Measurements from ENCODE around the gene M6PR.
"Not testable (repeated sequence)": the region's sequence is repeated elsewhere in the genome, so short reads cannot be mapped to it uniquely, and the experiment has no call there.

The M6PR gene

GRCh38 chr12:8950702-8951478 lies 1.4 kb upstream of the M6PR start:
- FAIRE-seq: no peak

DNA sequence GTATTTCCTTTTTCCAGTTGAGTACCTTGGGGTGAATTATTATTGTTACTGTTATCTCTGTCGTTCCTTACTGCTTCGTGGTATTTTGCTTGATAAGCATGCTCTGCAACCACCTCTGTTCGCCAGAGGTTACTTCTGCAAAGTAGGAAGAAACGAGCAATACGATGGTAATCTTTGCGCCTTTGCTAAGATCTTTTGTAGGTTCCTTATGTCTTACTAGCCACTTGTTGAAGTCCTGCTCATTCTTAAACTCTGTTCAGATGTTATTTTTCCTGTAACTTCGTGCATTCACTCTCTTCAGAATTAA lies 729 bp upstream of the M6PR start:
- no peak for FAIRE-seq

DNA sequence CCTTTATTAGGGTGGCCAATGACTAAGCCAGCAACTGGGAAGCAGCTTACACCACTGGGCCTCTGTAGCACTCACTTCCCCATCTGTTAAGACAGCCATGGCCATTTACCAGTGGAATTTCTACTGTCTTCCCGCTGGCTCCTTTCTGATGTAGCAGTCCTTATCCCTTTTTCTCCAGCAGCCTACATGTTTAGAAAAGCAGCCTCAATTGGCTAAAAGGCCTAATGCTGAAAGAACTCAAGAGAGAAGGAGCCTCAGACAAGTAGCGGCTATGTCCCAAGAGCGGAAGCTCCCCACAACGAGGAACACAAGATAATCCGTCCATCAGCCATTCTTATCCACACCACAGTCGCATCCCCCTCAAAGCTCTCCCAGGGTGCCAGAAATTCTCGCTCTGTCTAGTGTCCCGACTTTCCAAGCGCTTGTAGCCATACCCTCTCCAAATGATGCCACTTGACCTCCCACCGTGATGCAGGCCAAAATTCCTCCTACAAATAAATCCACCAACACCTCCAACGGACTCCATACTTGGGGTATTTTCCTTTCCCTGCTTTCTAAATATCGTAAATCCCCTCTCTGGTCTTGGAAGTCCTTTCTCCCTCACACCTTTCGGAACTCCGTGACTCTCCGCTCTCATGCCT lies 624 bp downstream of the M6PR start:
- FAIRE-seq: no peak

GRCh38 chr12:8947737-8948136 lies 1.7 kb downstream of the M6PR start:
- no peak for FAIRE-seq

DNA sequence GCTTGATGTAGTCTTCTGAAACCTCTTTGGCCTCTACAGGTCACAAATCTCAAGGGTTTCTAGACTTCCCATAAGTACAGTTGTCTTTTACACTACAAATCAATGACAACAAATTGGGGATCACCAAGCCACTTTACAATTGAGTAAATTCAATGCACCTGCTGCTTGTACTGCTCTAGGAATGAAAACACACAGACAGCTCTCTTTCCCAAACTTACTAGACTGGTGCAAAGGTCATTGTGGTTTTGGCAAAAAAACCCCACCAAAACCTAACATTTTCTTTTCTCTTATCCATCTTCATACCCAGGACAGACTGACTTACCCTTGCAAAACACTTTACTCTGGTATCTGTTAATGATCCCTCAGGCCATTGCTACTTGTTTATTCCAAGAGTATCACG lies 2.7 kb downstream of the M6PR start:
- FAIRE-seq: no peak

DNA sequence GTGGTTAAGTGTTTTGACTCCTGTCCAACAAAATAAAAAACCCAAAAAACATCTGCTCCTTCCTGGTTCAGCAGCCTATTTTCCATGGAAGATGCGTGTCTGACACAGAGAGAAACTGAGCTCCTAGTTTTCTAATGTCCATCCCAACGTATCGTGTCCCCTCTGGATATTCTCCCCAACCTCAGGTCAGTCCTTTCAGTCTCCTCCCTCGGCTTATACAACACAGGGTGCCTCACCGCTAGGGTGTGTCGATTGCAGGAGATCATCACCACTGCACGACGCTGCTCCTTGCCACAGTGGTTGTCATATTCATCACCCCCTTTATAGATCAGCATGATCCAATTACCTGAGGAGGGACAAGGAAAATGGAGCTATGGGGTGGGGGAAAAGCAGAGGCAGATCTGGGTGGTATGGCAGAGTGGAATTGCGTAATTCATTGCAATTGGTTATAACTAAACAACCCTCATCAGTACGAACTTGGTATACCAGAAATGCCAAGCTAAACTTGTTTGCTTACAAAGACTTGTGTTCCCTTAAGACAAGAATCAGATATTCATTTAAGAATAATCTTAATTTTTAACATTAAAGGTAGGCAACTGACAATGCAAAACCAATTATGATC lies 5.8 kb downstream of the M6PR start:
- FAIRE-seq: no peak

GRCh38 chr12:8941691-8942478 lies 7.6 kb downstream of the M6PR start:
- no peak for FAIRE-seq

- not testable (repeated sequence) for FAIRE-seq
These were observed 11.5 kb downstream of the M6PR start for GRCh38 chr12:8937842-8938442.

- FAIRE-seq: no peak
These were observed 12.7 kb downstream of the M6PR start for GRCh38 chr12:8936735-8937134.

DNA sequence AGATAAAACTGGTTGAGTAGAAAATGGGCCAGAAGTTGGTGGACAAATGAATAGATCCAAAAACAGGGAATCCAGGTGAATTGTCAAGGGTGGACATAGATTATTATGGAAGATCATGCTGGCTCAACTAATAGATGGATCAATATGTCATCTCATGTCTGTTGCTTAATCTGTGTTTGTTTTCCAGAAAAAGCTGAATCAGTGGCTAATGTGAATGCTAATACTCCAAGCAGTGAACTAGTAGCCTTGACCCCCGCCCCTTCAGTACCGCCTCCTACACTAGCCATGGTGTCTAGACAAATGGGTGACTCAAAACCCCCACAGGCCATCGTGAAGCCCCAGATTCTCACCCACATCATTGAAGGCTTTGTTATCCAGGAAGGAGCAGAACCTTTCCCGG lies 15.4 kb downstream of the M6PR start:
- FAIRE-seq: not testable (repeated sequence)

GRCh38 chr12:8932464-8932863 lies 17.0 kb downstream of the M6PR start:
- FAIRE-seq: not testable (repeated sequence)

- FAIRE-seq: not testable (repeated sequence)
These were observed 18.7 kb downstream of the M6PR start for GRCh38 chr12:8930655-8931323.

DNA sequence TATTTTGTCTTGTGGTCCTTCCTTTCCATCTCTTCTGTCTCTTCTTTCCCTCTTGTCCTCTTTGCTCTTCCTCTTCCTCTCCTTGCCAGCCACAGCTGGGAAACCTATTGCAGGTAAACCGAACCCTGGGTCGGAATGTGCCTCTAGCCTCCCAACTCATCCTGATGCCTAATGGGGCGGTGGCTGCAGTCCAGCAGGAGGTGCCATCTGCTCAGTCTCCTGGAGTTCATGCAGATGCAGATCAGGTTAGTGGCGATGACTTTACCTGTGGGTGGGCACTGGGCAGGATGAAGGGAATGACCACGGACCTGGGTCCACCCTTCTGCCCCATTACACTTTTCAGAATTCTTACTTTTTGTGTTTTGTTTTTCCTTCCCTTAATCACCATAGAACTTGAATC lies 26.9 kb downstream of the M6PR start:
- no peak for FAIRE-seq

- not testable (repeated sequence) for FAIRE-seq
These were observed 29.8 kb downstream of the M6PR start for GRCh38 chr12:8919643-8920042.

- FAIRE-seq: no peak
These were observed 31.7 kb downstream of the M6PR start for GRCh38 chr12:8917751-8918150.

DNA sequence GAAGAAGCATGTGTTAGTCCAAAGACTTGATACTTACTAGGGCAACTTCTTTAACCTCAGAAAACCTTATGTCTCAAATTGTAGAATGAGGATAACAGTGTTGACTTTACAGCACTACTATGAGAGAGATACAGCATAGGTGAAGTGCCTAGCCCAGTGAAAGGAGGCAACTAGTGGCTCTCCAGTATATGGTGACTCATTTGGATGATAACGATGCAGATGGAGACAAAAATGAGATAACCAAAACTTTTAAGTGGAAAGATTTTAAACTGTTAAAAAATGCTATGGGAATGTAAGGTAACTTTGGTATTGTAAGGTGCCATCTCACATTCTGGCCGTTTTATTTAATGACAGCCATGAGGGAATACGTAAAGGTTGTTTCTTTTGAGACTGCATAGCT lies 32.4 kb downstream of the M6PR start:
- FAIRE-seq: no peak

DNA sequence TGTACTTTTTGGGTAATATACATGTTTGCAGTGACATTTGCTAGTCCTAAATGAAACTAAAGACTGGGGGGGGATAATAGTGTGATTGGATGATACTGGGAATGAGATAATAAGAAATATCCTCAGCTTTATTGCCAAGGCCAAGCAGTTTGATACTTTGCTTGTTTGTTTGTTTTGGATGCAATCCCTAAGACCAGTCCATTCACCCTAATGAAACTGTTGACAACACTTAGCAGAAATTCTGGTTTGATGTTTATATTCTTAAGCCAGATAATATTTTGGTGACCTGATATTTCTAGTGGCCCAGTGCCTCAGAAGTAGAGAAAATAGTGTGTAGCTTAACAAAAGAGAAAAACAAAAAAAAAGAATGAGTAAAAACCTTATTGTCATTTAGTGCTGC lies 33.3 kb downstream of the M6PR start:
- FAIRE-seq: no peak

GRCh38 chr12:8914716-8915526 lies 34.5 kb downstream of the M6PR start:
- no peak for FAIRE-seq

GRCh38 chr12:8914033-8914715 lies 35.3 kb downstream of the M6PR start, which contains the start of gene PHC1:
Gene PHC1 (plus strand): TSS chr12:8914509. CDS start chr12:8917678, 3,169 bp downstream.
- not testable (repeated sequence) for FAIRE-seq

DNA sequence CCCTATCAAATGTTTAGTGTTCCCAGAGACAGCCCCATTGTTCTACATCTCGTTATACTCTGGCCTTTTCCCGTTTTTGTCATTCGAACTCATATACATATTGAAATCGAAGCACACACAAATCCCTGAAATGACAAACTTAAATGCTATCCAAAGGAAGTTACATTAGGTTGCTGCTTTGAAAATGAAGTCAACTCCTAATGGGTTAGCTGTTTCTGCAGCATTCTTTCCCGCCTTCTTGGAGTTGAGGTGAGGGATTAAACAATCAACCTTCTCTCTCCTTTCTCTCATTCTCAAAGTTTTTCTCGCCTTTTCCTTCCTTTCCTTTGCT lies 35.8 kb downstream of the M6PR start:
- FAIRE-seq: peak; percentile 56

DNA sequence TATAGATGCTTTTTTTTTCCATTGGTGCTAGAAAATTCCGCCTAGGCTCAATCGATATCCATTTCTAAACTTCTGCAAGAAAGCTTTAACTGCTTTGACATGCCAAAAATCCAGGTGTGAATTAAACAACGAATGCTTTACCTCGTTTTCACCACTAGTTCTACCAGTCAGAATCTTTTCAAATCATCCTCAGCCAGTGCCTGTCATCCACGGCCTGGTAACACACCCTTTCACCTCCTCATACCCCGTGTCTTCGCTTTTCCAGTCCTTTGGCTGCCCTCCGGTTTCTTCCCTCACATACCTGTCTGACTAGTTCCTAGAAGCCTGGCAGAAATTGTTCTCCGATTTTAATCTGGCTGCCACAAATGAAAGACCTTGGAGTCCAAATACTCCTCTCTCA lies 36.5 kb downstream of the M6PR start:
- peak; percentile 84 for FAIRE-seq
